SK-N-SH (cell line): ENCODE results near the gene CD248. TPM values are rescaled to one million over a fixed set of nuclear protein-coding genes. Genes with fewer than 3 reads are reported as not detected.

ENCODE experiments used
- CTCF ChIA-PET: fragments of 300-600, 350-600 bp; formaldehyde crosslinking; extraction: SDS; loops from one replicate; lab custom pipeline; 2021; lab: Yijun Ruan, JAX
- POLR2A ChIA-PET: fragments of 350-600 bp; sonication (Branson Sonifier 250); formaldehyde crosslinking; extraction: SDS; loops from one replicate; lab custom pipeline; 2020; ENCODE audit warnings: antibody characterized with exemption, inconsistent platforms; lab: Yijun Ruan, JAX
- DNase-seq: peaks from one replicate; pipeline ENCODE4 v3.0.0; 2012
- H2AFZ ChIP-seq: fragments of 200-600 bp; sonication (generic); 2 replicates; pipeline ENCODE4 v1.8.1; 2016; ENCODE audit warnings: antibody characterized with exemption, mild to moderate bottlenecking, low read depth
- H3F3A ChIP-seq: fragments of 200-600 bp; sonication (generic); replicated peaks from 2 replicates; pipeline ENCODE3; 2016; ENCODE audit warnings: antibody characterized with exemption, mild to moderate bottlenecking; ENCODE audit not compliant: insufficient read depth
- H3K27ac ChIP-seq, 2 experiments: fragments of 200-500 bp in 1 of 2; fragments of 200-600 bp in 1 of 2; sonication (Bioruptor generic) in 1 of 2; sonication (generic), shearing (Covaris generic) in 1 of 2; 2 replicates each; pipeline versions ENCODE4 v1.5.1 to v1.6.1; 2014 to 2016; ENCODE audit warnings: low read depth in 2 of 2, inconsistent platforms in 1 of 2, low read length in 1 of 2, mild to moderate bottlenecking in 1 of 2, mixed read lengths in 1 of 2
- H3K27me3 ChIP-seq: fragments of 200-600 bp; sonication (generic), shearing (Covaris generic); 2 replicates; pipeline ENCODE4 v1.6.1; 2016; ENCODE audit warnings: mixed run types; ENCODE audit not compliant: insufficient read depth
- H3K36me3 ChIP-seq, 2 experiments: fragments of 200-500 bp in 1 of 2; fragments of 200-600 bp in 1 of 2; sonication (Bioruptor generic) in 1 of 2; sonication (generic) in 1 of 2; replicated peaks in 1 of 2; 2 replicates each; pipeline versions ENCODE3 to v1.5.1; 2014 to 2016; ENCODE audit warnings: low read length in 1 of 2, mild to moderate bottlenecking in 1 of 2; ENCODE audit not compliant: insufficient read depth in 2 of 2, control insufficient read depth in 1 of 2
- H3K4me1 ChIP-seq, 2 experiments: fragments of 200-500 bp in 1 of 2; fragments of 200-600 bp in 1 of 2; sonication (Bioruptor generic) in 1 of 2; sonication (generic), shearing (Covaris generic) in 1 of 2; 2 replicates each; pipeline versions ENCODE4 v1.5.1 to v1.6.1; 2014 to 2016; ENCODE audit warnings: low read depth in 1 of 2, low read length in 1 of 2, mixed run types in 1 of 2; ENCODE audit not compliant: insufficient read depth in 2 of 2, control insufficient read depth in 1 of 2
- H3K4me2 ChIP-seq: fragments of 200-600 bp; sonication (generic), shearing (Covaris generic); 2 replicates; pipeline ENCODE4 v1.6.1; 2017; ENCODE audit warnings: mixed run types
- H3K4me3 ChIP-seq, 2 experiments: fragments of 200-500 bp in 1 of 2; fragments of 200-600 bp in 1 of 2; sonication (Bioruptor generic) in 1 of 2; sonication (generic), shearing (Covaris generic) in 1 of 2; 2 replicates each; pipeline versions ENCODE4 v1.5.1 to v1.8.1; 2014 to 2016; ENCODE audit warnings: low read depth in 2 of 2, inconsistent platforms in 1 of 2, low read length in 1 of 2, mild to moderate bottlenecking in 1 of 2, mixed read lengths in 1 of 2, moderate library complexity in 1 of 2
- H3K79me2 ChIP-seq: fragments of 200-600 bp; sonication (generic); 2 replicates; pipeline ENCODE4 v1.8.1; 2017; ENCODE audit warnings: mild to moderate bottlenecking; ENCODE audit not compliant: insufficient read depth
- H3K9ac ChIP-seq: fragments of 200-600 bp; sonication (generic); 2 replicates; pipeline ENCODE4 v1.6.1; 2017; ENCODE audit warnings: mixed run types
- H3K9me2 ChIP-seq: fragments of 200-600 bp; sonication (generic); 2 replicates; pipeline ENCODE4 v1.6.1; 2017; ENCODE audit warnings: mixed run types
- H3K9me3 ChIP-seq: fragments of 200-600 bp; sonication (generic); 2 replicates; pipeline ENCODE4 v1.6.1; 2017; ENCODE audit warnings: mixed run types, mild to moderate bottlenecking, moderate library complexity
- H4K20me1 ChIP-seq: fragments of 200-600 bp; sonication (generic); 2 replicates; pipeline ENCODE4 v1.6.1; 2017; ENCODE audit warnings: mild to moderate bottlenecking, mixed run types; ENCODE audit not compliant: insufficient read depth
- CHD2 ChIP-seq: fragments of 150-350 bp; IDR thresholded peaks from 2 replicates; pipeline ENCODE4 v1.6.1; 2018; ENCODE audit warnings: low read length; ENCODE audit not compliant: partially characterized antibody
- EP300 ChIP-seq, 2 experiments: IDR thresholded peaks; 2 replicates each; pipeline versions ENCODE4 v1.4.0 to v1.6.1; 2012; ENCODE audit warnings: borderline replicate concordance in 1 of 2, low read depth in 1 of 2, low read length in 1 of 2
- EZH2phosphoT487 ChIP-seq: fragments of 200-600 bp; sonication (generic); IDR thresholded peaks from 2 replicates; pipeline ENCODE4 v1.6.1; 2017; ENCODE audit warnings: low read depth, mixed run types, mild to moderate bottlenecking, antibody characterized with exemption, moderate library complexity, borderline replicate concordance
- FOSL2 ChIP-seq: IDR thresholded peaks from 2 replicates; pipeline ENCODE4 v1.4.0; 2012; ENCODE audit warnings: low read depth, mild to moderate bottlenecking, moderate library complexity, borderline replicate concordance
- FOXJ3 ChIP-seq: sonication (generic); formaldehyde crosslinking; IDR thresholded peaks from 2 replicates; pipeline ENCODE4 v1.5.1; 2020; ENCODE audit warnings: mild to moderate bottlenecking, missing genetic modification reagents
- FOXM1 ChIP-seq: IDR thresholded peaks from 2 replicates; pipeline ENCODE4 v1.4.0; 2012; ENCODE audit warnings: low read depth, mild to moderate bottlenecking
- MAX ChIP-seq: IDR thresholded peaks from 2 replicates; pipeline ENCODE4 v1.4.0; 2012; ENCODE audit warnings: low read depth
- MEF2A ChIP-seq: IDR thresholded peaks from 2 replicates; pipeline ENCODE4 v1.4.0; 2012; ENCODE audit warnings: low read depth, borderline replicate concordance
- NFIC ChIP-seq: IDR thresholded peaks from 2 replicates; pipeline ENCODE4 v1.4.0; 2012; ENCODE audit warnings: borderline replicate concordance
- PBX3 ChIP-seq: IDR thresholded peaks from 2 replicates; pipeline ENCODE4; 2012
- RAD21 ChIP-seq: IDR thresholded peaks from 2 replicates; pipeline ENCODE4 v1.6.1; 2012; ENCODE audit warnings: mild to moderate bottlenecking, low read length
- SIN3A ChIP-seq: IDR thresholded peaks from 2 replicates; pipeline ENCODE4 v1.6.1; 2012; ENCODE audit warnings: low read depth, mild to moderate bottlenecking, low read length, moderate library complexity, borderline replicate concordance
- TCF12 ChIP-seq: IDR thresholded peaks from 2 replicates; pipeline ENCODE4 v1.4.0; 2012
- WGBS: methylation state at CpG from one replicate; pipeline ENCODE4 v1.1.6; 2017; ENCODE audit warnings: low lambda C conversion rate; 5-methylcytosine and 5-hydroxymethylcytosine counted together
- polyA plus RNA-seq, 3 experiments: library from polyadenylated mRNA; depleted of rRNA; stranded (reverse); fragments of >200 nt; gene quantifications; 2 replicates each; pipeline ENCODE4 v1.2.3, GENCODE V29; 2012

CD248 gene
- polyA plus RNA-seq, 1 of the 3 experiments (the other 2 are of a cell fraction): 7.7 TPM

- no peak for TF ChIP-seq PBX3
- TF ChIP-seq FOXJ3 (CRISPR knock-in tag): no peak
- TF ChIP-seq SIN3A: no peak
Measured at GRCh38 chr11:66281001-66281400, 35.8 kb downstream of the CD248 start (continued).

DNA sequence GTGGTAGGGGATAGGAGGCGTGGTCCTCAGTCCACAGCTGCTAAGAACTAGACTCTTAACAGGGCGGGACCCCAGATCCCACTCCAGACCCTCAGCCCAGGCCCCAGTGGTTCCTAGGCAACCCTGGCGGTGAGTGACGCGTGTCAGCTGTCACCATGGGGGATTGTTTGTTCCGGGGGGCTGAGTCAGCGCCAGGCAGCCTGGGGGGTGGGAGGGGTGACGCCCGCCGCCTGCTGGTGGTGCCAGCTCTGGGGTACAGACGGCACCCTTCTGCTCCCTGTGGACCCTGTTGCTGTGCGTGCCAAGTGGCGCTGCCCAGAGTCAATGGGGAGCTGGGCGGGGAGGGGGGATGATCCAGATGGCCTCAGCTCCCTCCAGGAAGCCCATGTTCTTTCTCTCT is 36.4 kb downstream of the CD248 start:
- no peak overlapping the region for H3K4me3 ChIP-seq
- H3K9me2 ChIP-seq: no peaks in the 10 kb centered on the region
- 78% methylated on average over 4 of the region's 14 CpGs for WGBS
- DNase-seq: peak; percentile 47
- H3K36me3 ChIP-seq: peaks cover 0 to 36% of the 10 kb centered on the region in 2 experiments
- H3K27ac ChIP-seq: no peak overlapping the region; a peak in 1 of 4 replicates
- H3K4me2 ChIP-seq: no peak overlapping the region
- peaks cover 21% of the 10 kb centered on the region for H3F3A ChIP-seq
- CTCF ChIA-PET: interaction anchor here (1.4 to 8.2 kb wide), 6 partner anchors 11 to 58 kb away, joined by 4 to 111 read pairs (median 36); partner anchors contain the start of genes RAB1B, RIN1 and TMEM151A
- no peak overlapping the region for H2AFZ ChIP-seq
- POLR2A ChIA-PET: interaction anchor here (0.7 to 1.8 kb wide), 5 partner anchors 7 to 33 kb away, joined by 3 to 6 read pairs (median 3); partner anchors contain the start of genes RAB1B and YIF1A
- H3K27me3 ChIP-seq: no peaks in the 10 kb centered on the region
- TF ChIP-seq RAD21: no peak
- peak; percentile 8; the same call in 1 of the 2 replicates for TF ChIP-seq PBX3
- peaks cover 0 to 47% of the 10 kb centered on the region in 2 experiments; a peak in 1 of 4 replicates for H3K4me1 ChIP-seq
- H3K9me3 ChIP-seq: no peaks in the 10 kb centered on the region
- H3K79me2 ChIP-seq: peaks cover 5% of the 10 kb centered on the region; the same call in 1 of the 2 replicates
- no peak overlapping the region for H3K9ac ChIP-seq
- peaks cover 18% of the 10 kb centered on the region for H4K20me1 ChIP-seq

DNA sequence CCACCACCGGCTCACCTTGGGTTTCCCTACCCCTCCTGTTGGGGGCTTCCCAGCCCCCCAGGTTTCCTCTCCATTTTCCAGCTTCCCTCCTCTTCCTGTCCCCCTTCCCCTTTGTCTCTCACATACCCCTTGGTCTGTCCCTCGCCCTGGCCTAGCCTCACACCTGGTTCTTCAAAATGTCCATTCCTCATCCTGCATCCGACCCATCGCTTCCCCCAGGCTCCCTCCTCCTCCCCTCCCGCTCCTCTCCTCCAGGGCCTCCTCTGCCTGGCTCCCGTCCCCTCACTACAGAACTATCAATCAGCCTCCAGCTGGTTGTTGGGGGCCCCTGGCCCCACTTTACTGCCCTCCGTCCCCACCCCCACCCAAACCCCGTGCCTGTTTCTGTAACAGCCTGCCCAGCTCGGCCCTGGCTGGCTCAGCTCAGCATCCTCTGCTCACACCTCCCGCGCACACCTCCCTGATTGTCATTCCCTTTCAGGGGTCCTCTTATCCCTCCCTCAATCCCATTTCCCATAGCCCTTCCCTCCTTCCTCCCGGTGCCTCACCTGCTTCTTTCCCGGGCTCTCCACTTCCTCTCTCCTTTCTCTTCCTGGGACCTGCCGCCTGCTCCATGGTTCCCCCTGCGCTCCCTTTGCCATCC is 37.6 kb downstream of the CD248 start:
- Histone ChIP-seq H2AFZ (no peak overlapping the region), H3K79me2 (no peaks in the 10 kb centered on the region), H3K9me3 (no peaks in the 10 kb centered on the region), H4K20me1 (peaks cover 16% of the 10 kb centered on the region), H3K27me3 (no peaks in the 10 kb centered on the region), H3K4me1 (peaks cover 0 to 47% of the 10 kb centered on the region in 2 experiments; a peak in 1 of 4 replicates), H3K9ac (no peak overlapping the region), H3K27ac (peak overlapping the region in 1 of 2 experiments; percentile 77; a peak in 2 of 4 replicates), H3F3A (peaks cover 23% of the 10 kb centered on the region), H3K36me3 (peaks cover 5 to 32% of the 10 kb centered on the region in 2 experiments), H3K4me2 (no peak overlapping the region), H3K9me2 (no peaks in the 10 kb centered on the region), H3K4me3 (peak overlapping the region in 1 of 2 experiments; percentile 51; a peak in 2 of 4 replicates)
- TF ChIP-seq NFIC: no peak
- no peak for TF ChIP-seq FOSL2
- TF ChIP-seq MAX: no peak
- TF ChIP-seq CHD2: no peak
- no peak for TF ChIP-seq MEF2A
- no peak for TF ChIP-seq TCF12
- no peak for TF ChIP-seq EP300 (IDR thresholded peaks at IDR 0.05; ENCODE audit: borderline replicate concordance in 1 of 2, low read depth in 1 of 2, low read length in 1 of 2)
- no peak for TF ChIP-seq FOXM1
- TF ChIP-seq EZH2phosphoT487: no peak
- POLR2A ChIA-PET: interaction anchor here (0.9 to 1.0 kb wide), 2 partner anchors 10 to 11 kb away, joined by 4 to 8 read pairs; partner anchors contain the start of genes RAB1B and YIF1A
- WGBS: 77% methylated on average over 15 of the region's 15 CpGs
- DNase-seq: peak; percentile 48
- CTCF ChIA-PET: interaction anchor here (0.9 to 8.2 kb wide), 8 partner anchors 9 to 208 kb away, joined by 3 to 111 read pairs (median 16); partner anchors contain the start of genes RAB1B, RIN1, TMEM151A and YIF1A
